Measurements from ENCODE around the gene PRSS35. TPM values are rescaled to one million over a fixed set of nuclear protein-coding genes. Genes with fewer than 3 reads are reported as not detected.

The PRSS35 gene
- polyA plus RNA-seq, 1 of the 3 experiments (the other 2 are of a cell fraction): 0.36 TPM

DNA sequence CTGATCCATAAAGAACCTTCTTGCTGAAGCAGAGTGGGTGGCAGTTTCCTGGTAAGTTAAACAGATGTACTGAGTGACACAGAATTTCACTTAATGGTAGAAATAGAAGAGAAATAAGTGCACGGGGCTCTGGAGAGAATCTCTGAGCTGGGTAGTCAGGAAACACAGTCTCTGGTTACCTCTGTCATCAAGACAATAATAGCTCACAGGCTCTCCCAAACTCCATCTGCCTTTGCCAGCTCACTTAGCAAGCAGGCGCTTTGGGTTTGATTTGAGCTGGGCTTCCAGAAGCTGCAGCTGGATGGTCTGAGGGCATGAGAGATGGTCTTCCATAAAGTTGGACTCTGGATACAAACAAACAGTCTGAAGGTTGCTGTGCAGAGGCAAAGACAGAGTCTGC is 39.6 kb upstream of the PRSS35 start:
- no peaks in the 10 kb centered on the region for H3K9me3 ChIP-seq
- TF ChIP-seq MEF2A (IDR thresholded peaks at IDR 0.05; ENCODE audit: borderline replicate concordance, low read depth) (no peak), FOXM1 (IDR thresholded peaks at IDR 0.05; ENCODE audit: low read depth) (no peak), CHD2 (IDR thresholded peaks at IDR 0.05; ENCODE audit: low read length, partially characterized antibody) (no peak), FOSL2 (IDR thresholded peaks at IDR 0.05; ENCODE audit: borderline replicate concordance, low read depth) (no peak)
- TF ChIP-seq, protein P1, sequence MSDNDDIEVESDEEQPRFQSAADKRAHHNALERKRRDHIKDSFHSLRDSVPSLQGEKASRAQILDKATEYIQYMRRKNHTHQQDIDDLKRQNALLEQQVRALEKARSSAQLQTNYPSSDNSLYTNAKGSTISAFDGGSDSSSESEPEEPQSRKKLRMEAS (IDR thresholded peaks at IDR 0.05; ENCODE audit: low read depth): no peak
- peaks cover 0 to 2% of the 10 kb centered on the region in 2 experiments; a peak in 1 of 4 replicates for H3K4me1 ChIP-seq (ENCODE audit: control insufficient read depth in 1 of 2, insufficient read depth in 2 of 2, low read depth in 1 of 2, low read length in 1 of 2)
- H3K9ac ChIP-seq: no peak overlapping the region
- no peaks in the 10 kb centered on the region; the same call in 1 of the 2 replicates for H3K27me3 ChIP-seq (ENCODE audit: insufficient read depth)
- no peak for DNase-seq
- WGBS (ENCODE audit: low lambda C conversion rate): 78% methylated on average over 2 of the region's 2 CpGs
- H3K79me2 ChIP-seq (ENCODE audit: insufficient read depth): no peaks in the 10 kb centered on the region
- no peak overlapping the region for H3K27ac ChIP-seq (ENCODE audit: low read depth in 2 of 2, low read length in 1 of 2)
- H4K20me1 ChIP-seq (ENCODE audit: insufficient read depth): no peaks in the 10 kb centered on the region
- H3F3A ChIP-seq (replicated peaks; ENCODE audit: insufficient read depth): no peaks in the 10 kb centered on the region
- ChIA-PET POLR2A (no interaction called here), CTCF (interaction anchor here (1.6 kb wide), 1 partner anchor 14 kb away, joined by 3 read pairs; no protein-coding TSS in a partner anchor)
- no peak overlapping the region for H3K4me2 ChIP-seq
- H3K4me3 ChIP-seq (ENCODE audit: low read depth in 2 of 2, low read length in 1 of 2): no peak overlapping the region
- H3K36me3 ChIP-seq (replicated peaks in 1 of 2; ENCODE audit: control insufficient read depth in 1 of 2, insufficient read depth in 2 of 2, low read length in 1 of 2): no peaks in the 10 kb centered on the region
- H2AFZ ChIP-seq (ENCODE audit: low read depth): no peak overlapping the region
- no peaks in the 10 kb centered on the region for H3K9me2 ChIP-seq

GRCh38 chr6:83474309-83474708 is 38.0 kb upstream of the PRSS35 start:
- no peak overlapping the region for H3K4me2 ChIP-seq

More at GRCh38 chr6:83474309-83474708, 38.0 kb upstream of the PRSS35 start:
- TF ChIP-seq FOXJ3 (CRISPR knock-in tag; IDR thresholded peaks at IDR 0.05) (no peak), FOXM1 (IDR thresholded peaks at IDR 0.05; ENCODE audit: low read depth) (no peak), JUND (IDR thresholded peaks at IDR 0.05) (no peak), TCF12 (IDR thresholded peaks at IDR 0.05) (no peak), SMC3 (IDR thresholded peaks at IDR 0.05; ENCODE audit: low read depth, low read length) (no peak), RCOR1 (IDR thresholded peaks at IDR 0.05; ENCODE audit: low read length) (no peak), YY1 (IDR thresholded peaks at IDR 0.05; ENCODE audit: low read depth) (no peak), GABPA (IDR thresholded peaks at IDR 0.05; ENCODE audit: low read depth) (no peak), RXRA (IDR thresholded peaks at IDR 0.05; ENCODE audit: borderline replicate concordance, low read depth) (no peak), ELF1 (IDR thresholded peaks at IDR 0.05) (no peak), MEF2A (IDR thresholded peaks at IDR 0.05; ENCODE audit: borderline replicate concordance, low read depth) (no peak), EZH2phosphoT487 (IDR thresholded peaks at IDR 0.05; ENCODE audit: borderline replicate concordance, low read depth) (no peak), RFX5 (IDR thresholded peaks at IDR 0.05; ENCODE audit: low read length) (no peak), ZBTB33 (IDR thresholded peaks at IDR 0.05; ENCODE audit: borderline replicate concordance, low read depth) (no peak)
- TF ChIP-seq, protein P2, sequence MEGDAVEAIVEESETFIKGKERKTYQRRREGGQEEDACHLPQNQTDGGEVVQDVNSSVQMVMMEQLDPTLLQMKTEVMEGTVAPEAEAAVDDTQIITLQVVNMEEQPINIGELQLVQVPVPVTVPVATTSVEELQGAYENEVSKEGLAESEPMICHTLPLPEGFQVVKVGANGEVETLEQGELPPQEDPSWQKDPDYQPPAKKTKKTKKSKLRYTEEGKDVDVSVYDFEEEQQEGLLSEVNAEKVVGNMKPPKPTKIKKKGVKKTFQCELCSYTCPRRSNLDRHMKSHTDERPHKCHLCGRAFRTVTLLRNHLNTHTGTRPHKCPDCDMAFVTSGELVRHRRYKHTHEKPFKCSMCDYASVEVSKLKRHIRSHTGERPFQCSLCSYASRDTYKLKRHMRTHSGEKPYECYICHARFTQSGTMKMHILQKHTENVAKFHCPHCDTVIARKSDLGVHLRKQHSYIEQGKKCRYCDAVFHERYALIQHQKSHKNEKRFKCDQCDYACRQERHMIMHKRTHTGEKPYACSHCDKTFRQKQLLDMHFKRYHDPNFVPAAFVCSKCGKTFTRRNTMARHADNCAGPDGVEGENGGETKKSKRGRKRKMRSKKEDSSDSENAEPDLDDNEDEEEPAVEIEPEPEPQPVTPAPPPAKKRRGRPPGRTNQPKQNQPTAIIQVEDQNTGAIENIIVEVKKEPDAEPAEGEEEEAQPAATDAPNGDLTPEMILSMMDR (IDR thresholded peaks at IDR 0.05): no peak
- TF ChIP-seq, protein P3, sequence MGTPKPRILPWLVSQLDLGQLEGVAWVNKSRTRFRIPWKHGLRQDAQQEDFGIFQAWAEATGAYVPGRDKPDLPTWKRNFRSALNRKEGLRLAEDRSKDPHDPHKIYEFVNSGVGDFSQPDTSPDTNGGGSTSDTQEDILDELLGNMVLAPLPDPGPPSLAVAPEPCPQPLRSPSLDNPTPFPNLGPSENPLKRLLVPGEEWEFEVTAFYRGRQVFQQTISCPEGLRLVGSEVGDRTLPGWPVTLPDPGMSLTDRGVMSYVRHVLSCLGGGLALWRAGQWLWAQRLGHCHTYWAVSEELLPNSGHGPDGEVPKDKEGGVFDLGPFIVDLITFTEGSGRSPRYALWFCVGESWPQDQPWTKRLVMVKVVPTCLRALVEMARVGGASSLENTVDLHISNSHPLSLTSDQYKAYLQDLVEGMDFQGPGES (IDR thresholded peaks at IDR 0.05; ENCODE audit: low read depth, low read length): no peak
- TF ChIP-seq, protein P4, sequence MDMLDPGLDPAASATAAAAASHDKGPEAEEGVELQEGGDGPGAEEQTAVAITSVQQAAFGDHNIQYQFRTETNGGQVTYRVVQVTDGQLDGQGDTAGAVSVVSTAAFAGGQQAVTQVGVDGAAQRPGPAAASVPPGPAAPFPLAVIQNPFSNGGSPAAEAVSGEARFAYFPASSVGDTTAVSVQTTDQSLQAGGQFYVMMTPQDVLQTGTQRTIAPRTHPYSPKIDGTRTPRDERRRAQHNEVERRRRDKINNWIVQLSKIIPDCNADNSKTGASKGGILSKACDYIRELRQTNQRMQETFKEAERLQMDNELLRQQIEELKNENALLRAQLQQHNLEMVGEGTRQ (IDR thresholded peaks at IDR 0.05; ENCODE audit: borderline replicate concordance, low read depth, low read length): no peak
- TF ChIP-seq, protein P5, sequence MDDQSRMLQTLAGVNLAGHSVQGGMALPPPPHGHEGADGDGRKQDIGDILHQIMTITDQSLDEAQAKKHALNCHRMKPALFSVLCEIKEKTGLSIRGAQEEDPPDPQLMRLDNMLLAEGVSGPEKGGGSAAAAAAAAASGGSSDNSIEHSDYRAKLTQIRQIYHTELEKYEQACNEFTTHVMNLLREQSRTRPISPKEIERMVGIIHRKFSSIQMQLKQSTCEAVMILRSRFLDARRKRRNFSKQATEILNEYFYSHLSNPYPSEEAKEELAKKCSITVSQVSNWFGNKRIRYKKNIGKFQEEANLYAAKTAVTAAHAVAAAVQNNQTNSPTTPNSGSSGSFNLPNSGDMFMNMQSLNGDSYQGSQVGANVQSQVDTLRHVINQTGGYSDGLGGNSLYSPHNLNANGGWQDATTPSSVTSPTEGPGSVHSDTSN (IDR thresholded peaks at IDR 0.05): no peak
- 48% methylated on average over 4 of the region's 4 CpGs for WGBS (ENCODE audit: low lambda C conversion rate)
- Histone ChIP-seq H3K79me2 (ENCODE audit: insufficient read depth) (no peaks in the 10 kb centered on the region), H3K36me3 (replicated peaks in 1 of 2; ENCODE audit: control insufficient read depth in 1 of 2, insufficient read depth in 2 of 2, low read length in 1 of 2) (no peaks in the 10 kb centered on the region), H3K27ac (ENCODE audit: low read depth in 2 of 2, low read length in 1 of 2) (no peak overlapping the region), H2AFZ (ENCODE audit: low read depth) (no peak overlapping the region), H4K20me1 (ENCODE audit: insufficient read depth) (no peaks in the 10 kb centered on the region), H3K4me3 (ENCODE audit: low read depth in 2 of 2, low read length in 1 of 2) (no peak overlapping the region), H3K9ac (no peak overlapping the region), H3F3A (replicated peaks; ENCODE audit: insufficient read depth) (no peaks in the 10 kb centered on the region), H3K9me2 (no peaks in the 10 kb centered on the region), H3K27me3 (ENCODE audit: insufficient read depth) (no peaks in the 10 kb centered on the region; the same call in 1 of the 2 replicates), H3K4me1 (ENCODE audit: control insufficient read depth in 1 of 2, insufficient read depth in 2 of 2, low read depth in 1 of 2, low read length in 1 of 2) (peaks cover 0 to 2% of the 10 kb centered on the region in 2 experiments; a peak in 1 of 4 replicates), H3K9me3 (no peaks in the 10 kb centered on the region)
- ChIA-PET POLR2A (no interaction called here), CTCF (interaction anchor here (0.6 kb wide), 1 partner anchor 100 kb away, joined by 3 read pairs; no protein-coding TSS in a partner anchor)
- DNase-seq: no peak

All from SK-N-SH (cell line).